SU-DHL-6 (cell line): Measurements from ENCODE around the gene UACA.

Source experiments
- EZH2phosphoT487 ChIP-seq: fragments of 200-600 bp; sonication (generic), shearing (Covaris generic); conservative IDR thresholded peaks from 2 replicates; pipeline ENCODE4 v1.6.1; 2018; ENCODE audit warnings: mild to moderate bottlenecking, antibody characterized with exemption, low read length, moderate library complexity, mixed read lengths
- TF ChIP-seq, protein P1 (sequence below): fragments of 200-600 bp; sonication (generic); IDR thresholded peaks from one replicate; pipeline ENCODE4 v1.5.1; 2017; ENCODE audit warnings: antibody characterized with exemption, mild to moderate bottlenecking, low read length, moderate library complexity; ENCODE audit not compliant: insufficient read depth, poor library complexity, severe bottlenecking

DNA sequence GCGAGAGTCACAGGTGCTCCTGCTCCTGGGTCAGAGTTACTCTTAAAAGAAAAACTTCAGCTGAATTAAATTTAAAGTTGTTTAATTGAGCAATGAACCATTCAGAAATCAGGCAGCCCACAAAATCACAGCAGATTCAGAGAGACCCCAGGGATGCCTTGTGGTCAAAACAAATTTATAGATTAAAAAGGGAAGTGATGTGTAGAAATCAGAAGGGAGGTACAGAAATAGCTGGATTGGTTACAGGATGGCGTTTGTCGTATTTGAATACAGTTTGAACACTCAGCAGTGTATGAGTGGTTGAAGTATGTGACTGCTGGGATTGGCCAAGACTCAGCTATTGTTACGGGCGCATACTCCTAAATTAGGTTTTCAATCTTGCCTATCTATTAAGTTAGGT, 58.6 kb downstream of the UACA start:
- TF ChIP-seq, protein P1, sequence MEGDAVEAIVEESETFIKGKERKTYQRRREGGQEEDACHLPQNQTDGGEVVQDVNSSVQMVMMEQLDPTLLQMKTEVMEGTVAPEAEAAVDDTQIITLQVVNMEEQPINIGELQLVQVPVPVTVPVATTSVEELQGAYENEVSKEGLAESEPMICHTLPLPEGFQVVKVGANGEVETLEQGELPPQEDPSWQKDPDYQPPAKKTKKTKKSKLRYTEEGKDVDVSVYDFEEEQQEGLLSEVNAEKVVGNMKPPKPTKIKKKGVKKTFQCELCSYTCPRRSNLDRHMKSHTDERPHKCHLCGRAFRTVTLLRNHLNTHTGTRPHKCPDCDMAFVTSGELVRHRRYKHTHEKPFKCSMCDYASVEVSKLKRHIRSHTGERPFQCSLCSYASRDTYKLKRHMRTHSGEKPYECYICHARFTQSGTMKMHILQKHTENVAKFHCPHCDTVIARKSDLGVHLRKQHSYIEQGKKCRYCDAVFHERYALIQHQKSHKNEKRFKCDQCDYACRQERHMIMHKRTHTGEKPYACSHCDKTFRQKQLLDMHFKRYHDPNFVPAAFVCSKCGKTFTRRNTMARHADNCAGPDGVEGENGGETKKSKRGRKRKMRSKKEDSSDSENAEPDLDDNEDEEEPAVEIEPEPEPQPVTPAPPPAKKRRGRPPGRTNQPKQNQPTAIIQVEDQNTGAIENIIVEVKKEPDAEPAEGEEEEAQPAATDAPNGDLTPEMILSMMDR = no peak
- TF ChIP-seq EZH2phosphoT487 = no peak
